Heart left ventricle (tissue), 16 donors: ENCODE data around the gene MSMP. TPM values are rescaled to one million over a fixed set of nuclear protein-coding genes. Genes with fewer than 3 reads are reported as not detected.
A peak's percentile ranks its signal among the peaks of the same experiment; 100 is the strongest.

Source experiments
- ATAC-seq, 4 donors: fragments of 200-7000 bp; cut with Tn5 transposase; one replicate each; pipeline ENCODE4 v1.9.1; 2020 to 2022; ENCODE audit warnings: moderate library complexity in 4 of 4, mild to moderate bottlenecking in 3 of 4, moderate number of reproducible peaks in 1 of 4
- DNase-seq, 5 donors: peaks; one replicate each; pipeline ENCODE4 v3.0.0-alpha.2; 2020
- H3K27ac ChIP-seq, 12 donors: fragments of 200-600 bp; sonication (generic) in 4 of 12; one replicate each; pipeline versions ENCODE4 v1.5.0 to v1.8.0; 2016 to 2022; ENCODE audit warnings: mild to moderate bottlenecking in 2 of 12
- H3K27me3 ChIP-seq, 9 donors: fragments of 200-600 bp; sonication (generic) in 2 of 9; one replicate each; pipeline versions ENCODE4 v1.5.1 to v1.8.0; 2016 to 2022; ENCODE audit warnings: mild to moderate bottlenecking in 3 of 9
- H3K36me3 ChIP-seq, 9 donors: fragments of 200-600 bp; sonication (generic) in 2 of 9; one replicate each; pipeline versions ENCODE4 v1.5.0 to v1.8.0; 2018 to 2022; ENCODE audit warnings: mild to moderate bottlenecking in 2 of 9
- H3K4me1 ChIP-seq, 12 donors: fragments of 200-600 bp; sonication (generic) in 4 of 12; one replicate each; pipeline versions ENCODE4 v1.5.0 to v1.8.0; 2016 to 2022; ENCODE audit warnings: mild to moderate bottlenecking in 3 of 12
- H3K4me3 ChIP-seq, 12 donors: fragments of 200-600 bp; sonication (generic) in 4 of 12; one replicate each; pipeline versions ENCODE4 v1.5.0 to v1.8.0; 2017 to 2022; ENCODE audit warnings: mild to moderate bottlenecking in 9 of 12, moderate library complexity in 4 of 12
- H3K9me3 ChIP-seq, 12 donors: fragments of 200-600 bp; sonication (generic) in 4 of 12; one replicate each; pipeline versions ENCODE4 v1.5.0 to v1.8.0; 2016 to 2022; ENCODE audit warnings: mild to moderate bottlenecking in 1 of 12
- CTCF ChIP-seq, 12 donors: fragments of 200-600 bp; sonication (generic) in 4 of 12; IDR thresholded peaks; one replicate each; pipeline versions ENCODE4 v1.5.0 to v1.8.0; 2018 to 2022; ENCODE audit warnings: antibody characterized with exemption in 12 of 12, mild to moderate bottlenecking in 5 of 12
- POLR2A ChIP-seq, 2 donors: fragments of 450-650 bp; IDR thresholded peaks; one replicate each; pipeline ENCODE4 v1.6.1; 2017; ENCODE audit warnings: antibody characterized with exemption in 2 of 2, mild to moderate bottlenecking in 2 of 2, moderate library complexity in 2 of 2
- WGBS, 4 donors: extraction: QIAGEN DNeasy Blood & Tissue Kit in 2 of 4; methylation state at CpG; one replicate each; pipeline versions ENCODE4 v1.1.5 to v1.1.7; 2013 to 2018; 5-methylcytosine and 5-hydroxymethylcytosine counted together
- intact Hi-C, 10 donors: fragments of 100-400 bp; cut with DNase I; formaldehyde crosslinking; loops; one replicate each; pipeline versions ENCODE4 v1.11.1 to v1.14.2; 2022
- polyA plus RNA-seq, 2 donors: library from polyadenylated mRNA; stranded (reverse); fragments of 200-250 nt; gene quantifications; one replicate each; pipeline ENCODE4 v1.2.3, GENCODE V29; 2013
- total RNA-seq, 9 donors: library from RNA; depleted of rRNA in 2 of 9; stranded (reverse); fragments of >200 nt in 2 of 9; fragmentation: NEBNext Ultra II Directional in 3 of 9; extraction: Animal tissue kit (Norgen Biotek cat#: 25700) in 3 of 9; gene quantifications; one replicate each; pipeline versions ENCODE4 v1.1.0 to v1.2.4, GENCODE V29; 2016 to 2023
- donor health status: ischemic (EF 13 %, LVEDD 7.1; RV severe dilation, severe dysfunction).
- donor health status: healthy with polysubstance abuse.
- donor health status: DM: no; HTN: yes; CAD: no.
- donor health status: DM: no; HTN: no; CAD: no.
- donor health status: ischemic (EF 25% LVEDD 6.9; RV normal size, moderate dysfunction).
- donor health status: ischemic (EF 25% LVEDD 5.7; RV mildly dilated, moderate dysfunction).
- donor health status: healthy.
- donor health status: DM: yes; HTN: yes; CAD: no.
- donor health status: ischemic (EF 35%, LVEDD 5.7; RV mildly dilated, moderate dysfunction).
- donor health status: nonischemic (EF 11% LVEDD 7.7; RV severe dilation, severe dysfunction).
- donor health status: DM: yes; HTN: yes; CAD: no.
- donor health status: PGD.
- donor health status: ischemic (EF 29% LVEDD 5.4; RV normal size, mild dysfunction).
- donor health status: nonischemic (EF 23%, LVEDD 6.1; RV moderate dilation, normal function).

The MSMP gene
- total and polyA plus RNA-seq, 11 donors = 0.26 TPM; not detected in 10

- TF ChIP-seq CTCF (IDR thresholded peaks at IDR 0.05) = no peak
- TF ChIP-seq POLR2A (IDR thresholded peaks at IDR 0.05) = no peak
- H3K4me3 ChIP-seq = peak overlapping the region; percentile 71 to 99 (median 88)
- peak overlapping the region; percentile 92 to 99 (median 97) for H3K27ac ChIP-seq
- H3K9me3 ChIP-seq = no peaks in the 10 kb centered on the region
- DNase-seq (peak in 2 of 5 donors; percentile 39 to 70), ATAC-seq (peak in 3 of 4 donors; percentile 0 to 3 (median 1))
- no peaks in the 10 kb centered on the region for H3K27me3 ChIP-seq
- WGBS, 4 donors = 0% methylated on average over 14 to 24 of the region's 24 CpGs
- peaks cover 0 to 59% (median 49%) of the 10 kb centered on the region in 9 donors for H3K36me3 ChIP-seq
- H3K4me1 ChIP-seq = peaks cover 2 to 63% (median 52%) of the 10 kb centered on the region in 12 donors
- intact Hi-C loops = loop anchor here in 4 of 10 donors (2.0 to 5.0 kb wide), 3 partner anchors 16 to 91 kb away; partner anchors contain the start of genes CREB3 (in 3 of the 4), TLN1 (in 3 of the 4), CCDC107 (in 2 of the 4) and RMRP (in 2 of the 4)
Observed at GRCh38 chr9:35748242-35748857, 5.7 kb downstream of the MSMP start.

GRCh38 chr9:35746583-35746982 lies 7.5 kb downstream of the MSMP start:
- ATAC-seq (no peak), DNase-seq (no peak)
- 25 to 32% (median 32%) methylated on average over 3 of the region's 3 CpGs for WGBS, 4 donors
- H3K27ac ChIP-seq = peak overlapping the region in 6 of 12 donors; percentile 1 to 98 (median 92)
- peak overlapping the region; percentile 71 to 99 (median 88) for H3K4me3 ChIP-seq
- no peaks in the 10 kb centered on the region for H3K9me3 ChIP-seq
- intact Hi-C loops = loop anchor here in 4 of 10 donors (2.0 to 5.0 kb wide), 3 partner anchors 14 to 89 kb away; partner anchors contain the start of genes CCDC107 (in 2 of the 4), RMRP (in 2 of the 4), CREB3 (in 1 of the 4) and TLN1 (in 1 of the 4)
- H3K27me3 ChIP-seq = no peaks in the 10 kb centered on the region
- TF ChIP-seq POLR2A (IDR thresholded peaks at IDR 0.05) = no peak
- TF ChIP-seq CTCF (IDR thresholded peaks at IDR 0.05) = no peak
- H3K36me3 ChIP-seq = peaks cover 0 to 59% (median 49%) of the 10 kb centered on the region in 9 donors
- peaks cover 2 to 66% (median 52%) of the 10 kb centered on the region in 12 donors for H3K4me1 ChIP-seq

- 14 to 33% (median 21%) methylated on average over 1 of the region's 1 CpG for WGBS, 4 donors
- Histone ChIP-seq H3K9me3 (no peaks in the 10 kb centered on the region), H3K36me3 (peaks cover 0 to 58% (median 49%) of the 10 kb centered on the region in 9 donors), H3K27me3 (no peaks in the 10 kb centered on the region), H3K4me1 (peaks cover 2 to 60% (median 50%) of the 10 kb centered on the region in 12 donors), H3K27ac (peak overlapping the region in 3 of 12 donors; percentile 1 to 65 (median 5)), H3K4me3 (peak overlapping the region in 9 of 12 donors; percentile 71 to 99 (median 91))
- no peak for TF ChIP-seq POLR2A (IDR thresholded peaks at IDR 0.05)
- TF ChIP-seq CTCF (IDR thresholded peaks at IDR 0.05) = no peak
- no peak for ATAC-seq
- DNase-seq = no peak
- intact Hi-C loops = loop anchor here in 3 of 10 donors (5.0 kb wide), 2 partner anchors 83 to 88 kb away; partner anchors contain the start of genes CCDC107 (in 2 of the 3) and RMRP (in 2 of the 3)
Observed at GRCh38 chr9:35745569-35745968, 8.5 kb downstream of the MSMP start.

- ATAC-seq = no peak
- TF ChIP-seq CTCF (IDR thresholded peaks at IDR 0.05) (no peak), POLR2A (IDR thresholded peaks at IDR 0.05) (no peak)
- intact Hi-C loops = no loop called here
- 58 to 65% (median 63%) methylated on average over 8 of the region's 8 CpGs for WGBS, 4 donors
- H3K4me3 ChIP-seq = no peak overlapping the region
- H3K4me1 ChIP-seq = peaks cover 0 to 50% (median 42%) of the 10 kb centered on the region in 12 donors
- no peak for DNase-seq
- H3K36me3 ChIP-seq = peaks cover 0 to 71% (median 62%) of the 10 kb centered on the region in 9 donors
- no peaks in the 10 kb centered on the region for H3K9me3 ChIP-seq
- H3K27ac ChIP-seq = peak overlapping the region in 4 of 12 donors; percentile 13 to 65 (median 28)
- no peaks in the 10 kb centered on the region for H3K27me3 ChIP-seq
Observed at GRCh38 chr9:35743880-35744518, 10.1 kb downstream of the MSMP start.
